ENCODE measurements around the gene SLC9A7.

The SLC9A7 gene

DNA sequence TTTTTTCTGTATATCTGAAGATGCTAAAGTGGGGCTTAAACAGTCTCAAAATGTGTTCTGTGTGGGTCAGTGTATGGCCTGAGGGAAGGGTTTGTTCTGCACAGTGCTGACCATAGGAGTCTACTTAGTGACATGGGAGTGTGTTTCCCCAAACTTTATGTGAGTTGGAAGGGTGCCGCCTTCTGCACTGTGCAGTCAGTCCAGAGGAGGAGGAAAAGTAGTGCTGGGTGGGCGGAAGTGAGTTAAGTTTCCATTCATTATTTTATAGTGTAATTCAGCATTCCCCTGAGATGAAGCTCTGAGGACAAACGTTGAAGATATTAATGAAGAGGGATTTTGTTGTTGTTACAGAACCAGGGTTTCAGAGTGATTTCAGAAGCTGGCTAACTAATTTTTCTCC, 182.5 kb downstream of the SLC9A7 start:
- TF ChIP-seq, protein P1, sequence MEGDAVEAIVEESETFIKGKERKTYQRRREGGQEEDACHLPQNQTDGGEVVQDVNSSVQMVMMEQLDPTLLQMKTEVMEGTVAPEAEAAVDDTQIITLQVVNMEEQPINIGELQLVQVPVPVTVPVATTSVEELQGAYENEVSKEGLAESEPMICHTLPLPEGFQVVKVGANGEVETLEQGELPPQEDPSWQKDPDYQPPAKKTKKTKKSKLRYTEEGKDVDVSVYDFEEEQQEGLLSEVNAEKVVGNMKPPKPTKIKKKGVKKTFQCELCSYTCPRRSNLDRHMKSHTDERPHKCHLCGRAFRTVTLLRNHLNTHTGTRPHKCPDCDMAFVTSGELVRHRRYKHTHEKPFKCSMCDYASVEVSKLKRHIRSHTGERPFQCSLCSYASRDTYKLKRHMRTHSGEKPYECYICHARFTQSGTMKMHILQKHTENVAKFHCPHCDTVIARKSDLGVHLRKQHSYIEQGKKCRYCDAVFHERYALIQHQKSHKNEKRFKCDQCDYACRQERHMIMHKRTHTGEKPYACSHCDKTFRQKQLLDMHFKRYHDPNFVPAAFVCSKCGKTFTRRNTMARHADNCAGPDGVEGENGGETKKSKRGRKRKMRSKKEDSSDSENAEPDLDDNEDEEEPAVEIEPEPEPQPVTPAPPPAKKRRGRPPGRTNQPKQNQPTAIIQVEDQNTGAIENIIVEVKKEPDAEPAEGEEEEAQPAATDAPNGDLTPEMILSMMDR (IDR thresholded peaks at IDR 0.05; ENCODE audit: borderline replicate concordance, insufficient read depth, low read depth, low read length) = no peak
- peak overlapping the region; percentile 72 for H3K4me3 ChIP-seq (ENCODE audit: low read depth, low read length)

DNA sequence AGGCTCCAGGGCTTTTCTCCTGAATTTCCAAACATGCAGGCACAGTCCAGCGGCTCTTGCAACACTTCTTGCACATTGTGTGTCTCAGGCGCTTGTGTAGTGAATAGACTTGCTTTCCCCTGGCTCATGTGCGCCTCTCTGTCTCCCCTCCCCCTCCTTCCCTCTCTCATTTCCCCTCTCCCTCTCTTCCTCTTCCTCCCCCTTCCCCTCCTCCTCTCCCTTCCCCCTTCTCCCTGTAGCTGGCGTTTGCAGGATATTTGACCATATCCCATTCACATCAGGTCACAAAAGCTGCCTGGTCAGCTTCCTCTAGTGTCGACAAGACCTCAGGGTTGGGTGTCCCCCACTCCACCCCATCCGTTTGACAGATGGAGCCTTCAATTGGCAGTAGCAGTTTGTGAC, 182.9 kb downstream of the SLC9A7 start:
- peak overlapping the region; percentile 72 for H3K4me3 ChIP-seq (ENCODE audit: low read depth, low read length)
- TF ChIP-seq, protein P1 (IDR thresholded peaks at IDR 0.05; ENCODE audit: borderline replicate concordance, insufficient read depth, low read depth, low read length) = no peak

DNA sequence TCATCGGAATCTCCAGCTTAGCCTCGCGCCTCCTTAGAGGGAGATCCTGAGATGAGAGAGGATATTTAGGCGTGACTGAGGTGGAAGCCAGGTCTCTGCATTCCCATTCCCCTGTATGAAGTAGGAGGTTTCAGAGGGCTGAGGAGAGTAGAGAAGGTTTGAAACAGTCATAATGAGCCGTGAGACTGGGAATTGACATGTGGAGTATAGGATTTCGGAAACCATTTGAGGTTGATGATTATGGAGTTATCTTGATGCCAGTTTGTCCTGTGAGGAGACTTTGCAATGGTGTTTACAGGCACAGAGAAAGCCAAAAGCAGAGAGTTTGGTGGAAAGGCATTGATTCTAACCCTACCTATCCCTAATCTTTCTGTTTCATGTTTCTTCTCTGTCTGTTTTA, 183.3 kb downstream of the SLC9A7 start:
- TF ChIP-seq, protein P1 (IDR thresholded peaks at IDR 0.05; ENCODE audit: borderline replicate concordance, insufficient read depth, low read depth, low read length) = no peak
- peak overlapping the region; percentile 72 for H3K4me3 ChIP-seq (ENCODE audit: low read depth, low read length)

DNA sequence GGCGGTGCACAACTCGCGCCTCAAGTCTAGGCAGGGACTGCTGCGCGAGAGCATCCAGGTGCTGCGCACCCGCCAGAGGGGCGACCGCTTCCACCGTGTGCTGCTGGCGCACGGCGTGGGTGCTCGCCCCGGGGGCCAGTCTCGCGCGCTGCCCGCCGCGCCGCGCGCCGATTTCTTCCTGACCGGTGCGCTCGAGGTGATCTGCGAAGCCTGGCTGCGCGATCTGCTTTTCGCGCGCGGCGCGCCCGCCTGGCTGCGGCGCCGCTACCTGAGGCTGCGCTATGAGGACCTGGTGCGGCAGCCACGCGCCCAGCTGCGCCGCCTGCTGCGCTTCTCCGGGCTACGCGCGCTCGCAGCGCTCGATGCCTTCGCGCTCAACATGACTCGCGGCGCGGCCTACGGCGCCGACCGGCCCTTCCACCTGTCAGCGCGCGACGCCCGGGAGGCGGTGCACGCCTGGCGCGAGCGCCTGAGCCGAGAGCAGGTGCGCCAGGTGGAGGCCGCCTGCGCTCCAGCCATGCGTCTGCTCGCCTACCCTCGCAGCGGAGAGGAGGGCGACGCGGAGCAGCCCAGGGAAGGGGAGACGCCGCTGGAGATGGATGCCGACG, 184.0 kb downstream of the SLC9A7 start:
- TF ChIP-seq, protein P1 (IDR thresholded peaks at IDR 0.05; ENCODE audit: borderline replicate concordance, insufficient read depth, low read depth, low read length) = peak; percentile 17; the same call in 1 of the 2 replicates
- H3K4me3 ChIP-seq (ENCODE audit: low read depth, low read length) = peak overlapping the region; percentile 72

DNA sequence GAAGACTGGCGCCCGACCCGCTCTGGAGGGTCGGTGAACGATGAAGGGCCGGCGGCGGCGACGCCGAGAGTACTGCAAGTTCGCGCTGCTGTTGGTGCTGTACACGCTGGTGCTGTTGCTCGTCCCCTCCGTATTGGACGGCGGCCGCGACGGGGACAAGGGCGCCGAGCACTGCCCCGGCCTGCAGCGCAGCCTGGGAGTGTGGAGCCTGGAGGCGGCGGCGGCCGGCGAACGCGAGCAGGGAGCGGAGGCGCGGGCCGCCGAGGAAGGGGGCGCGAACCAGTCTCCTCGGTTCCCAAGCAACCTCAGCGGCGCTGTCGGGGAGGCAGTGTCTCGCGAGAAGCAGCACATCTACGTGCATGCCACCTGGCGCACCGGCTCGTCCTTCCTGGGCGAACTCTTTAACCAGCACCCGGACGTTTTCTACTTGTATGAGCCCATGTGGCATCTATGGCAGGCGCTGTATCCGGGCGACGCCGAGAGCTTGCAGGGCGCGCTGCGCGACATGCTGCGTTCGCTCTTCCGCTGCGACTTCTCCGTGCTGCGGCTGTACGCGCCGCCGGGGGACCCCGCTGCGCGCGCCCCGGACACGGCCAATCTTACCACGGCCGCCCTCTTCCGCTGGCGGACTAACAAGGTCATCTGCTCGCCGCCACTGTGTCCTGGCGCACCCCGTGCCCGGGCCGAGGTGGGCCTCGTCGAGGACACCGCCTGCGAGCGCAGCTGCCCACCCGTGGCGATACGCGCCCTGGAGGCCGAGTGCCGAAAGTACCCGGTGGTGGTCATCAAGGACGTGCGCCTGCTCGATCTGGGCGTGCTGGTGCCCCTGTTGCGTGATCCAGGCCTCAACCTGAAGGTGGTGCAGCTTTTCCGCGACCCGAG, 184.8 kb downstream of the SLC9A7 start:
- TF ChIP-seq, protein P1 (IDR thresholded peaks at IDR 0.05; ENCODE audit: borderline replicate concordance, insufficient read depth, low read depth, low read length) = no peak
- H3K4me3 ChIP-seq (ENCODE audit: low read depth, low read length) = peak overlapping the region; percentile 72

DNA sequence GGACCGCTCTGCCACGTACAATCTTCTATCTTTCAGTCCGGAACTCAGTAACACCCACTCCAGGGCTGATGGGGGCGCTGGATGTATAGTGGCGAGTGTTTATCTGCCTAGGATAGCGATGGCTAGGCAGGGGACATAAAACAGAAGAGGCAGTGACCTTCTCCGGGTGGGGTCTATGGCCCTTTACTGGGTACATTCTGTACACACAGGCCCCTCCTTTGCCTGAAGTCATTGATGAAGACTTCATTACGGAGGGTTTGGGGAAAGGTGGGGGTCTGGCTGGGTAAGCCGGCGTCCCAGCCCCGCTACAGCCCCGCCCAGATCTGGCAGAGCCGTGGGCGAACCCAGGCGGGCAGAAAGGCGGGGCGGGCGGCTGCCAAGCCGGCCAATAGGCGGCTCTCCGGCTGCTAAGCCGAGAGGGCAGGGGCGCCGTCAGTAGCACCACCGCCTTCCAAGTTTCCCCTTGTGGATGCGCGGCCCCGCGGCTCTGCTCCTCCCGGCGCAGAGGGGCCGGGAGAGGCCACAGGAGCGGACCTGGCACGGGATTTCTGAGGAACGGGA, 185.5 kb downstream of the SLC9A7 start, which contains the start of gene CHST7:
TSS of gene CHST7 (plus strand) at position 435 of the 561 bp plus-strand sequence. CDS start 167 bp downstream, outside the sequence.
- TF ChIP-seq, protein P1 (IDR thresholded peaks at IDR 0.05; ENCODE audit: borderline replicate concordance, insufficient read depth, low read depth, low read length) = peak; percentile 23; the same call in 1 of the 2 replicates
- H3K4me3 ChIP-seq (ENCODE audit: low read depth, low read length) = peak within 1 kb of the TSS; percentile 72

All from GM12875 (cell line).